ENCODE data around the gene KIAA1755. TPM values are rescaled to one million over a fixed set of nuclear protein-coding genes. Genes with fewer than 3 reads are reported as not detected.
A peak's percentile ranks its signal among the peaks of the same experiment; 100 is the strongest.

Gene KIAA1755
- total and polyA plus RNA-seq, 9 of the 15 experiments (the other 6 are each of a cell fraction or from before 2014, with no cell fraction given) = not detected

DNA sequence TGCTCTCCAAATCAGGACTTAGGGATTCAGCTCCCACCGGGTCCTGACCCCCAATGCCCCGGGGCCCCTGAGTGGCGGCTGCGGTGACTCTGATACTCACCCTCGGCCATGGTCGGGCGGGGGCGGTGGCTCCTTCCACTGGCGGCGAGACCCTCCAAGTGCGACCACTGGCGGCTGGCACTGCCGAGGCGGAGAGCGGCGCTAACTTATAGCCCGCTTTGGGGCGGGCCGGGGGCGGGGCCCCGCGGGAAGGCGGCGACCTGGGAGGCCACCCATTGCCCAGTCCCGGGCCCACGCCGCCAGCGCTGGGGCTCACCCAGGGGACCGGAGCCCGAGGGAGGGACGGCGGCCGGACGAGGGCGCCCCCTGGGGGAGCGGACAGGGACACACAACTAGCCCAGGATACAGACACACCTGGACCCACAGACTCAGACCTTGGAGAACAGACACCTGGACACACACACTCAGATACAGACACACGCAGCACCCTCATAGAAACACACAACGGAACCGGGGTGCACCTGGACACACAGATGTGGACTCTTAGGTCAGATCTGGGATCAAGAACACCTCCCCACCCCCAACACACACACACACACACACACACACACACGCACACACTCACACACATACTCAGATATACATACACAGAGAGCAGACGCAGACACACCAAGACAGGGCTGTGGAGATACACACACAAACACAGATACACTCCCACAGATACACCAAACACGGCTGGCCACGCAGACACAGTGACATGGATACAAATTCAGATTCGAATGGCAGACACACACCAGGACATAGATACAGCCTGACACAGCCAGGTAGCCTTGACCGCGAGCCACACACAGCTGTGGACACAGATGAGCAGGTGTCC is 95.2 kb downstream of the KIAA1755 start, which contains the start of gene TGM2 (continued):
- TF ChIP-seq ATF2 (CRISPR knock-in tag; IDR thresholded peaks at IDR 0.05) (no peak), ATF3 (IDR thresholded peaks at IDR 0.05) (no peak), ATF3 (CRISPR knock-in tag; conservative IDR thresholded peaks at IDR 0.05) (0 out of 2 replicates have a peak, but pooled peaks have one; percentile 38), MYNN (IDR thresholded peaks at IDR 0.05) (peak; percentile 74; the same call in 1 of the 2 replicates), MYNN (CRISPR knock-in tag; IDR thresholded peaks at IDR 0.05) (no peak), BDP1 (IDR thresholded peaks at IDR 0.05; ENCODE audit: insufficient read depth, insufficient read length) (no peak), STAG1 (CRISPR knock-in tag; IDR thresholded peaks at IDR 0.05; ENCODE audit: borderline replicate concordance) (peak; percentile 85; the same call in 1 of the 2 replicates), MEF2D (tag; conservative IDR thresholded peaks at IDR 0.05; ENCODE audit: low read depth) (no peak), GATAD2B (IDR thresholded peaks at IDR 0.05; ENCODE audit: borderline replicate concordance) (peak; percentile 79; the same call in 1 of the 2 replicates), MEIS2 (IDR thresholded peaks at IDR 0.05; ENCODE audit: partially characterized antibody) (no peak), PKNOX1 (IDR thresholded peaks at IDR 0.05) (peak; percentile 57), TGIF2 (CRISPR knock-in tag; IDR thresholded peaks at IDR 0.05) (0 out of 2 replicates have a peak, but pooled peaks have one; percentile 38), ZNF830 (CRISPR knock-in tag; IDR thresholded peaks at IDR 0.05) (no peak), CBFA2T3 (IDR thresholded peaks at IDR 0.05) (peak; percentile 57; the same call in 1 of the 2 replicates), IRF2 (CRISPR knock-in tag; IDR thresholded peaks at IDR 0.05) (no peak), TAF1 (IDR thresholded peaks at IDR 0.05; ENCODE audit: control insufficient read depth, extremely low read depth, insufficient read depth, low read length, severe bottlenecking) (peak; percentile 22), PHB (CRISPR knock-in tag; IDR thresholded peaks at IDR 0.05) (no peak)
- TF ChIP-seq, protein P1, sequence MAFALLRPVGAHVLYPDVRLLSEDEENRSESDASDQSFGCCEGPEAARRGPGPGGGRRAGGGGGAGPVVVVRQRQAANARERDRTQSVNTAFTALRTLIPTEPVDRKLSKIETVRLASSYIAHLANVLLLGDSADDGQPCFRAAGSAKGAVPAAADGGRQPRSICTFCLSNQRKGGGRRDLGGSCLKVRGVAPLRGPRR (CRISPR knock-in tag; IDR thresholded peaks at IDR 0.05) = no peak; the same call in 1 of the 2 replicates
- TF ChIP-seq, protein P2, sequence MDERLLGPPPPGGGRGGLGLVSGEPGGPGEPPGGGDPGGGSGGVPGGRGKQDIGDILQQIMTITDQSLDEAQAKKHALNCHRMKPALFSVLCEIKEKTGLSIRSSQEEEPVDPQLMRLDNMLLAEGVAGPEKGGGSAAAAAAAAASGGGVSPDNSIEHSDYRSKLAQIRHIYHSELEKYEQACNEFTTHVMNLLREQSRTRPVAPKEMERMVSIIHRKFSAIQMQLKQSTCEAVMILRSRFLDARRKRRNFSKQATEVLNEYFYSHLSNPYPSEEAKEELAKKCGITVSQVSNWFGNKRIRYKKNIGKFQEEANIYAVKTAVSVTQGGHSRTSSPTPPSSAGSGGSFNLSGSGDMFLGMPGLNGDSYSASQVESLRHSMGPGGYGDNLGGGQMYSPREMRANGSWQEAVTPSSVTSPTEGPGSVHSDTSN (CRISPR knock-in tag; IDR thresholded peaks at IDR 0.05; ENCODE audit: low read depth) = no peak
- TF ChIP-seq, protein P2 (tag; conservative IDR thresholded peaks at IDR 0.05; ENCODE audit: low read depth) = no peak

Measured in K562 (cell line).